Endometrium (tissue), 2 donors: ENCODE results near the gene ENPP6.

Source experiments
- FAIRE-seq: peaks from 2 replicates; lab custom pipeline; 2012; peaks lifted over from hg19 to GRCh38; lab: Jason Lieb, UNC
- donor health status: control.
- donor health status: control.

The ENPP6 gene

GRCh38 chr4:184217634-184218033 is at the start of gene ENPP6:
Gene ENPP6, minus strand, starts transcription at chr4:184217873. Its CDS starts 54 bp downstream, at chr4:184217819.
- FAIRE-seq: no peak

DNA sequence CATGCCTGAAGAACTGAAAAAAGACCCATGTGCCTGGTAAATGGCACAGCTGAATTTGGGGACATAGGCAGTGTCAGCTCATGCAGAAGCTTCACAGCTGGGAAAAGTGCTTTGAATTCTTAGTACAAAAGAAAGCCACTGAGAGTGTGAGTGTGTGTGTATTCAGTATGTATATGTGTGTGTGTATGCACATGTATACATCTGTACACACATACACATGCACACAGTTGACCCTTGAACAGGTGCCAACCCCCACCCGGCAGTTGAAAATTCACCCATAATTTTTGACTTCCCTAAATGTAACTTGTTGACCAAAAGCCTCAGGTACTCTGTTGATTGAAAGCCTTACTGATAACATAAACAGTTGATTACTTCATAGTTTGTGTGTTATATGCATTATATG is 49.5 kb upstream of the ENPP6 start:
- FAIRE-seq: no peak

- no peak for FAIRE-seq
Observed at GRCh38 chr4:184265546-184266351, 48.1 kb upstream of the ENPP6 start.

DNA sequence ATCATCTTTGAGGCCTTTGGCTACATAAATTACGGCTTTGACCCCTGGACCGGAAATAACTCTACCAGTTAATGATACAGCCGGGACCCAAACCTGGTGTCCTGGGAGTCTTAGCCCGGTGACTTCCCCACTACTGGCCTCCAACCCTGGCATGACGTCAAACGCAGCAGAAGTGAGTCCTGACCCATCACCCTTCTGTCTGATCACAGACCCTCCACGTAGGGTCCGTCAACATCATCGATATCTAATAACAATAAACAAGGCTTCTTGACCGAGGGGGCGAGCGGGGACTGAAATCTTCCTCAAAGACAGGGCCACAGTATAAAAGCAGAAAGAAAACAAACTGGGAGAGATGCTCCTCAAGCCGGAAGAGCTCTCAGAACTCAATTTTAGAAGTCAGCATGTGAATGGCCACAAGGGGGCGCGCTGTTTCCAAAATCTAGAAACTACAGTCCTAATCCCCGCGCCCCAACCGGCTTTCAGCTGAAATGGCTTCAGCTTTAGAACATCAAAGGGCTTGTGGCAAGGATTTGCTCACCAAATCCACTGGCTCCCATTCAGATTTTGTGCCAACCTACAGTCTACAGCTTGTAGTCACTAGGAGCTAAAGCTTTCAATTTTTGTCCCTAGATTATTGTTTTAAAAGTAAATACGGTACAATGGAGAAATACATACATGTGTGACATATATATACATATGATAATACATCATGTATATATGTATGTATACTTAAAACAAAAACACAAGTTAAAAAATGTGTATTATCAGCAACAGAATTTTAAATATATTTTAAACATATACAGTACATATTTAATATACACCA is 46.4 kb upstream of the ENPP6 start:
- peak; percentile 53 for FAIRE-seq

DNA sequence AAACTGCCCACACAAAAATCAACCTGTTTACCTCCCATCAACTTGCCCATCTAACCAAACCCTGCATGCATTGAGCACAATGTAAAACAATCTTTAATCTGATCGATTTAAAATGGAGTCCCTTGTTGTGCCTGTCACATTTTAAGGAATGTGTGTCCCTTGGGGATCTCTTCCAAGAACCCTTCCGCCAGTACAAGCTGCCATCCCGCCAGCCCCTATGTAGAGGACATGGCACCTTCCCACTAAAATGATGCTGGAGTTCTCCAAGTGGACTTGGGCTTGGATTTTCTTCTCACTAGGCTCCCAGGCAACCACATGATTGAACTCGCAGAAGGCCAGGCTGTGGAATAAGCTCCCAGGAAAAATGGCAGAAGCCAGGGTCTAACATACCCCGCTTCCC is 45.8 kb upstream of the ENPP6 start:
- FAIRE-seq: no peak

DNA sequence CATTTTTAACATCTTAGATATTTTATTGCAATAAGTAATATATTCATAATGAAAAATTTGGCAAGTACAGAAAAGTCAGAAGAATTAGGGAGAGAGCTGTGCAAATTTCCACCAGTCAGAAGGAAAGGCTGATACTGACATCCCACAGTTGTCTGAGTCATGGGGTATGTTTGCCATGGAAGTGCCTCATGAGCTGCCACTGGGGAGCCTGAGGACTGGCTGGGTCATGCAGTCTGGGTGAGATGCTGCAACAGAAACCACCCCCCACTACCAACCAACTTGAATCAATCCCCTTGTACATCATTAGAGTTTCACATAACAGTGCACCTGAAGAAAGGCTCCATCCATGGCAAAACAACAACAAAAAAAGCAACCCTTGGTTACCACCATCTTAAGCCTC is 45.2 kb upstream of the ENPP6 start:
- FAIRE-seq: no peak

DNA sequence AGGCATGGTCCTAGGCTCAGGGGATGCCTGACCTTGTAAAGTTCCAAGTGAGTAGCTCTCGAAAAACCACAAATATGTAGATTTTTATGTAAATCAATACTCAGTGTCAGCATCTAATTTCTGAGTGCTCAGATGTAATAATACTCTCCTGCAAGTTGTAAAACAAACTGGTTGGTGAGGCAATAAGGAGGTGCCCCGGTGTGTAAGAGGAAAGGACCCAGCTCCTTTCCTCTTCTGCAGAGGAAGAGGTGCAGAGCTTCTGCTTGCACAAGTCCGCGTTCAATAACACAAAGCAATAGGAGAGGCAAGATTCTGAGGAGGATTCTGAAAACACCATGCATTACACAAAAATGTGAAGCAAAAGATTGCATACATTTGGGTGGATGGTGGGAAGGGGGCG is 43.6 kb upstream of the ENPP6 start:
- FAIRE-seq: no peak

DNA sequence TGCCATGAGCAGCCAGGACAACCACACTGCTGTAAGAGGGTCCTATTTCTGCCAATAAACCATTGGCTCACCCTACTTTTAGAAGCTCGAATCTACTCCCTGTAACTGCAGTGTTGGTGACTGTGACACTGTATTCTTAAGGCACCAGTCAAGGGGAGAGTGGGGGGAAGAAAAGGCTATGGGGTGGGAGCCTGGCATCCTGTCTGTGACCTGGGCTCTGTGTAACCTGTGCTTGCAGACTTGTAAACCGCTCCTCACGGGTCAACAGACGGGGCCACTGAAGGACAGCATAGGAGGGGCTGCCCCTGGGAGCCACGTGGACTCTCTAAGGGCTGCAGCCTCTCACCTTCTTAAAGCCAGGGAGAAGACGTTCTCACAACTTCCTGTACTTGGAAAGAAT is 42.2 kb upstream of the ENPP6 start:
- no peak for FAIRE-seq

- FAIRE-seq: no peak
Observed at GRCh38 chr4:184259081-184259480, 41.4 kb upstream of the ENPP6 start.

GRCh38 chr4:184255871-184256642 is 38.4 kb upstream of the ENPP6 start:
- FAIRE-seq: no peak

- no peak for FAIRE-seq
Observed at GRCh38 chr4:184255361-184255760, 37.7 kb upstream of the ENPP6 start.

GRCh38 chr4:184253072-184253420 is 35.4 kb upstream of the ENPP6 start:
- no peak for FAIRE-seq

DNA sequence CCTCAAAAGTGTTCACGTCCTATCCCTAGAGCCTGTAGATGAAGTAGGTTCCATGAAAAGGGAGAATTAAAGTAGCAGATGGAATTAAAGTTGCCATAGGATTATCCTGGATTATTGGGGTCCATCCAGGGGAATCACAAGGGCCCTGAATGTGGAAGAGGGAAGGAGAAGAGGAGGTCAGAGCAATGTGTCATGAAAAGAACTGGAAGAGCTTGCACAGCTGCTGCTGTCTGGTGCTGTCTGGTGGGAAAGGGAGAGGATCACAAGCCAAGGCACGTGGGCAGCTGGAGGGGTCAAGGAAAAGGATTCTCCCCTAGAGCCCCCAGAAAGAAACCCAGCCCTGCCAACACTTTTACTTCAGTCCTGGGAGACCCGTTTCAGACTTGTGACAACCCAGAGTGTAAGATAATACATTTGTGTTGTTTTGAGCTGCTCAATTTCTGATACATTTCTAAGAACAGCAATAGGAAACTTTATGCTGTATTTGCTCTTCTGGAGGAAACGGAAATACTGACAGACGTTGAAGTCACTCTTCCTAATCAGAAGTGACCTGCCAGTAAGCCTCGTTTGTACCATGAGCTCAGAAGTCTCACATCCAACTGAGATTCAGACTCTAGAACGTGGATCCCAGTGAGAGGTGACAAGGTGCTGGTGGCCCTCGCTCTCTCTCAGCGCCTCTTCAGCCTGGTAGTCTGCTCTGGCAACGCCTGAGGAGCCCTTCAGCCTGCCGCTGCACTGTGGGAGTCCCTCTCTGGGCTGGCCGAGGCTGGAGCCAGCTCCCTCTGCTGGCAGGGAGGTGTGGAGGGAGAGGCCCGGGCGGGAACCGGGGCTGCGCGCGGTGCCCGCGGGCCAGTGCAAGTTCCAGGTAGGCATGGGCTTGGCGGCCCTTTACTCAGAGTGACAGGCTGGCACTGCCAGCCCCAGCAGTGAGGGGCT is 34.7 kb upstream of the ENPP6 start:
- FAIRE-seq: no peak

GRCh38 chr4:184251670-184251980 is 34.0 kb upstream of the ENPP6 start:
- no peak for FAIRE-seq

DNA sequence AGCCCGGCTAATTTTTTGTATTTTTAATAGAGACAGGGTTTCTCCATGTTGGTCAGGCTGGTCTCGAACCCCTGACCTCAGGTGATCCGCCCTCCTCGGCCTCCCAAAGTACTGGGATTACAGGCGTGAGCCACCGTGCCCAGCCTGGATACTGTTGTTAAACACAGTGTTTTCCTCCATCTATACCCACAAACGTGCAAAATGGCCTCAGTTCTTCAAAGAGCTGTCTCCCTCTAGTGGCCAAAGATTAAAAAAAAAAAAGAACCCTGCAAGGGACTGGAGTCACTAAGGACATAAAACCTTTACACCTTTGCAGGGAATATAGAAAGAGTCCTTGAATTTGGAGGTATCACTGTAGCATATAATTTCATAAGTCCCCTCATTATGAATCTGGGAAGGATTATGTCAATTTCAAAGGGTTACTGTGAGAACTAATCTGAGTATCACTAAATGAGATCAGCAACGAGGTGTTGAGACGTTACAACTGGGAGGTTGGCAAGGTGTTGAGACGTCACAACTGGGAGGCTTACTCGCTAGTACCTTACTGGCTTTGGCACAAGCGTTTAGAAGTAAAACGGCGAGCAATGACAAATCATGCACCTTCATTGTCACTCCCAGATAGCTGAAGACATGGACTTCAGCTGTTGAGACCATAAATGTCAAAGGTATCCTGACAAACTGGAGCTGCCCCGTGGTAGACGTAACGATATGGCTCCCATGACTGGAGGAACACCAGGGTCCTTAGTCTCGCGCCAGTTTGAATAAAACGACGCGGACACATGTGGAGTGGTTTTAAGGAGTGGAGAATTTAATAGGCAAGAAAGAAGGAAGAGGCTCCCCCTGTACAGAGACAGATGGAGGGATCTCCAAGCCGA is 33.4 kb upstream of the ENPP6 start:
- FAIRE-seq: no peak

GRCh38 chr4:184248216-184248615 is 30.5 kb upstream of the ENPP6 start:
- no peak for FAIRE-seq

- no peak for FAIRE-seq
Observed at GRCh38 chr4:184247421-184247820, 29.7 kb upstream of the ENPP6 start.

DNA sequence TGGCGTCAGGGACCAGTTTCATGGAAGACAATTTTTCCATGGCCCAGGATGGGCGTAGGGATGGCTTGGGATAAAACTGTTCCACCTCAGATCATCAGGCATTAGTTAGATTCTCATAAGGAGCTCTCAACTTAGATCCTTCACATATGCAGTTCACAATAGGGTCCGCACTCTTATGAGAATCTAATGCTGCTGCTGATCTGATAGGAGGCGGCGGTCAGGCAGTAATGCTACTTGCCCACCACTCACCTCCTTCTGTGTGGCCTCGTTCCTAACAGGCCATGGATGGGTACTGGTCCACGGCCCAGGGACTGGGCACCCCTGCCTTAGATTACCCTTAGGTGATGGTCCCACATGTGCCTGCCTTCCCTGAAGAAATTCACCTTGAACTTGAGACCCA is 28.8 kb upstream of the ENPP6 start:
- no peak for FAIRE-seq

- no peak for FAIRE-seq
Observed at GRCh38 chr4:184238072-184238745, 20.5 kb upstream of the ENPP6 start.

DNA sequence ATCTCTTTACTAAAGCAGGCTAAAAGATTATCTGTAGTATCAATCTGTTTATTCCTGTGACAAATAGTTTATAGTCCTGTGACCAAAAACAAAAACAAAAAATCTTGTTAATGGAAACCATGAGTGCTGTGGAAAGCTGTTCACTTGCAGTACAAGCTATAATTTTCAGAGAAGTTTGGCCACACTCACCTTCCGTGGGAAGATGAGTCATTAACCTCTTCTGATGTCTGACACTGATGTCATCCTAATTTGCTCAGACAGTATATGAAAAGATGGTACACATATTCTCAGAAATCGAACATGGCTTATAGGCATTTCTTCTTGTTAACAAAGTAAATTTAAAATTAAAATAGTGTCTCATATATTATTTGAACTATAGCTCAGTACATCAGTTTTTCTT is 19.9 kb upstream of the ENPP6 start:
- FAIRE-seq: no peak
